Islet of Langerhans (tissue), 1 donor: ENCODE measurements around the gene LEFTY1.

ENCODE experiments used
- FAIRE-seq: peaks from one replicate; lab custom pipeline; 2011; peaks lifted over from hg19 to GRCh38; lab: Jason Lieb, UNC

LEFTY1 gene

GRCh38 chr1:225915538-225915991, 26.6 kb upstream of the LEFTY1 start:
- FAIRE-seq: peak; percentile 51

GRCh38 chr1:225914947-225915346, 26.0 kb upstream of the LEFTY1 start:
- no peak for FAIRE-seq

- FAIRE-seq: no peak
Observed at GRCh38 chr1:225914391-225914790, 25.4 kb upstream of the LEFTY1 start.

GRCh38 chr1:225911191-225912130, 22.5 kb upstream of the LEFTY1 start:
- FAIRE-seq: no peak

GRCh38 chr1:225909477-225909876, 20.5 kb upstream of the LEFTY1 start:
- no peak for FAIRE-seq

DNA sequence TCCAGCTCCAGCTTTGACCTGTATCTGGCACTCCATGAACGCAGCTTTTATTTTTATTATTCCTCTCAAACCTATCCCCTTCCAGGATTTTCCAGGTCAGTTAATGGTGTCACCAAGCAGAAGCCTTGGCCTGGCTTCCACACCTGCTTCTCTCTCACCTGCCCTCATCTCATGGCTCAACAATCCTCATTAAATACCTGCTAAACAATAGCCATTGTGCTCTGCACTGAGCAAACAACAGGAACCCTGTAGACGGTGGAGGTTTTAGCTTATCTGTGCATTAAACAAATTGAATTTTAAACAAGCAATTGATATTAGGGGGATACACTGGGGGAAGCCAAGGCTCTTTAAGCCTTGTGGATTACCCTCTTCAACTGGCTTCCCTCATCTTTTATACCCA, 19.8 kb upstream of the LEFTY1 start:
- FAIRE-seq: no peak

DNA sequence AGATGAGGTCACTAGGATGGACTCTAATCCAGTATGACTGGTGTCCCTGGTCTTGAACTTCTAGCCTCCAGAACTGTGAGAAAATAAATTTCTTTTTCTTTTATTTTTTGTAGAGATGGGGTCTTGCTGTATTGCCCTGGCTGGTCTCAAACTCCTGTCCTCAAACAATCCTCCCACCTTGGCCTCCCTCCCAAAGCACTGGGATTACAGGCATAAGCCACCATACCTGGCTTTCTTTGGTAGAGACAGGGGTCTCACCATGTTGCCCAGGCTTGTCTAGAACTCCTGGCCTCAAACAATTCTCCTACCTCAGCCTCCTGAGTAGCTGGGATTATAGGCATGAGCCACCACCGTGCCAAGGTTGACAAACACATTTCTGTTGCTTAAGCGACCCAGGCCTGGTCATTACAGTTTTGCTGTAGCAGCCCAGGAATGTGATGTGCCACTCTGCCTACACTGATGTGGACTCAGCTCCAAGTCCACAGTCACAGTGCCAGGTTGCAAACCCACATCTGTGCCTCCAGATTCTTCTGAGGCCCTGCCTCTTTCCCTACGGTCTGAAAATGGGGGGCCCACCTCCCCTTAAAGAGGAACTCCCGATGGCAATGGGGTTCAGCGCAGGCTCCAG, 19.2 kb upstream of the LEFTY1 start:
- no peak for FAIRE-seq

DNA sequence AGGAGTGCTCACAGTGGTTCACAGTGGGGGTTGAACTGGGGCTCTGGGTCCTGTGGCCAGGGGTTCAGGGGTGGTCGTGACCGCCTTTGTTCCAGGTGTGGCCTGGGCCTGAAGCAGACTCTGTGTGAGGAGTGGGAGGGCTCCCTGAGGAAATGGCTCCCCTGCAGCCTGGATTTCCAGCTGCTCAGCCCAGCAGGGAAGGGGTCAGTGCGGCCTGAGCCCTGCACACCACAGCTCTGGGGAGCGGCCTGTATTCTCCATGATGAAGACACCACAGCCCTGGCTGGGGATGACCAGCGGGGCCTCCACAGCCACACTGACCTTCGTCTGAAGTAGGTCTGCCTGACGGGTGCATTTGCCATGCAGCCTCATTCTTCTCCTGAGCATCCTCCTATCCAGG, 18.4 kb upstream of the LEFTY1 start:
- no peak for FAIRE-seq

- FAIRE-seq: no peak
Observed at GRCh38 chr1:225906467-225906866, 17.5 kb upstream of the LEFTY1 start.

- FAIRE-seq: no peak
Observed at GRCh38 chr1:225903623-225904022, 14.7 kb upstream of the LEFTY1 start.

GRCh38 chr1:225899044-225899925, 10.3 kb upstream of the LEFTY1 start:
- FAIRE-seq: no peak

GRCh38 chr1:225897595-225898514, 8.9 kb upstream of the LEFTY1 start:
- FAIRE-seq: no peak

DNA sequence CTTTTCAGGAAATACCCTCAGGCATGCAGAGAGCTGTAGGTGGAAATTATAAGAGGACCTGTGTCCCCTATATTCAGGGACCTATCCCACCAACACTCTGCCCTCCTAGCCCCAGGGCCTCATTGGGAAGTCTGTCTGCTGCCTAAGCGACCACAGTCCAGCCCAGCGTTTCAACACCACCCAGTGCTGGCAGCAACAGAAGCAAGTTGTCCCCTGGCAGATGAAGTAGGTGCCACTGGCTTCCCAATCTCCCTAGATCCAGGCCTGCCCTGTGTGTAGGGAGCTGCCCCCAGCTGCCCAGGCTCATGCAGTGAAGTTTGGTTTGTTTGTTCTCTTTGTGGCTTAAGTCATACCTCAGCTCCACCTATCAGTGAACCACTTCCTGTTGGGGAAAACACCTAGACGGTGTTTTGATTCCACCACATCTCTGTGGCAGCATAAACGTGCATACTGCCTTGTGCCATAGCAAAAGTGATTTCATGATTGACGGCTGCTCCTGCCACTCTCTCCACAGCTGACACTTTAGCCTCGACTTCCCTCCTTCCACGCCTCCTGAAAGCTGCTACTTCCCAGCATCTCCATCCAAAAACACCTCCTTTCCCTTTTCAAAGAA, 8.1 kb upstream of the LEFTY1 start:
- FAIRE-seq: no peak

DNA sequence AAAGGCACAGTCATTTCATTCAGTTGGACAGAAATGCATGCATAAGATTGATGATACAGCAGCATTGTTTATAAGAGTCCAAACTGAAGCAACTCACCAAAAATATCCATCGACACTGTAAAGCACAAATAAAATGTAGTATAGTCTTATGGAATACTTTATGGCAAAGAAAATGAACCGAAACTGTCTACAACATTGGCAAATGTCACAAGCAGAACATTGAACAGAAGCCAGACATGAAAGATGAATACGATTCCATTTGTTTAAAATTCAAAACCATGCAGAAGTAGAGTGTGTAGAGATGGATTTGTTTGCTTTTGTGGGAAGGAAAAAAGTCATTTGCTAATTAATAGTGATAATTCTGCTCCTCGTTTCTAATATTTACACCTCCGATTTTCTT, 7.5 kb upstream of the LEFTY1 start:
- FAIRE-seq: no peak

DNA sequence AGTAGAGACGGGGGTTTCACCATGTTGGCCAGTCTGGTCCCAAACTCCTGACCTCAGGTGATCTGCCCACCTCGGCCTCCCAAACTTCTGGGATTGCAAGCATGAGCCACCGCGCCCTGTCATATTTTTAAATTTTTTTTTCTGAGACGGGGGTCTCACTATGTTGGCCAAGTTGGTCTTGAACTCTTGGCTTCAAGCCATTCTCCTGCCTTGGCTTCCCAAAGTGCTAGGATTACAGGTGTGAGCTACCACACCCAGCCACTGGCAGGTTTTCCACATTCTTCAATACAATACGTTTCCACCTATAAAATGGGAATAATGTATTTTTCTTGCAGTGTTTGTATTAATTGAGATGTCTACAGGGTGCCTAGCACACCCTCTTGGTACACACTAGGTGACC, 3.4 kb upstream of the LEFTY1 start:
- no peak for FAIRE-seq

GRCh38 chr1:225891229-225891972, 2.5 kb upstream of the LEFTY1 start:
- no peak for FAIRE-seq

- FAIRE-seq: no peak
Observed at GRCh38 chr1:225890346-225891228, 1.6 kb upstream of the LEFTY1 start.

- no peak for FAIRE-seq
Observed at GRCh38 chr1:225889743-225890142, 797 bp upstream of the LEFTY1 start.

- FAIRE-seq: no peak
Observed at GRCh38 chr1:225888289-225888897, 553 bp downstream of the LEFTY1 start.
